Hematopoietic multipotent progenitor cell (in vitro differentiated cells): Measurements from ENCODE around the gene FLNB. TPM values are rescaled to one million over a fixed set of nuclear protein-coding genes. Genes with fewer than 3 reads are reported as not detected.

Source experiments
- DNase-seq, 3 donors: peaks; one replicate each; pipeline ENCODE4 v3.0.0-alpha.2; 2011 to 2015; ENCODE audit warnings: low read depth in 2 of 3, low spot score in 2 of 3
- total RNA-seq: library from RNA; depleted of rRNA; stranded (reverse); fragments of >200 nt; gene quantifications from one replicate; pipeline ENCODE4 v1.2.3, GENCODE V29; 2012

Gene FLNB
- total RNA-seq, 1 donor, result 158 TPM

DNA sequence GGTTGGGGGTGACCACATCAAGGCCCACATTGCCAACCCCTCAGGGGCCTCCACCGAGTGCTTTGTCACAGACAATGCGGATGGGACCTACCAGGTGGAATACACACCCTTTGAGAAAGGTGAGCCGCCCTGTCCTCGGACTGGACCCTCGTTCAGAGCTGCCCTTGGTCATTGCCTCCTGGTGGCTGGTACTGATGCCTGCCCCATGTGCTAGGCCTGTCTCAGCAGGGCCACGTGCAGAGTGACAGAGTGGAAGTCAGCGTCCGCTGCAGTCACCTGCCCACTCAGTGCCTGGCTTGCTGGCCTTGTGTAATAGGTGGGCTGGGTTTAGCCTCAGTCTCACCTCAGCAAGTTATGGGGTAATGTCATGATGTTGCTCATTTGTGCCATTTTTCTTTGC lies 116.2 kb downstream of the FLNB start:
- no peak for DNase-seq

- no peak for DNase-seq
Observed at GRCh38 chr3:58129041-58129770, 121.0 kb downstream of the FLNB start.

GRCh38 chr3:58130591-58130990 lies 122.4 kb downstream of the FLNB start:
- DNase-seq, result no peak

- DNase-seq, result no peak
Observed at GRCh38 chr3:58131101-58131825, 123.0 kb downstream of the FLNB start.

DNA sequence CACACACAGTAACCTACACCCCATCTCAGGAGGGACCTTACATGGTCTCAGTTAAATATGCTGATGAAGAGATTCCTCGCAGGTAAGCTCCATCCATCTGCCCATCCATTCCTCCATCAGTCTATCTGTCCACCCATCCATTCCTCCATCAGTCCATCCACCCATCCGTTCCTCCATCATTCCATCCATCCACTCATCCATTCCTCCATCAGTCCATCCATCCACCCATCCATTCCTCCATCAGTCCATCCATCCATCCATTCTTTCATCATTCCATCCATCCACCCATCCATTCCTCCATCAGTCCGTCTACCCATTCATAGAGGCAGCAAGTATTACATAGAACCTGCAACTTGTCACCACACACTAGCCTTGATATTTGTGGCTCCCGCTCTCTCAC lies 124.6 kb downstream of the FLNB start:
- DNase-seq, result no peak

GRCh38 chr3:58134468-58134867 lies 126.2 kb downstream of the FLNB start:
- no peak for DNase-seq

DNA sequence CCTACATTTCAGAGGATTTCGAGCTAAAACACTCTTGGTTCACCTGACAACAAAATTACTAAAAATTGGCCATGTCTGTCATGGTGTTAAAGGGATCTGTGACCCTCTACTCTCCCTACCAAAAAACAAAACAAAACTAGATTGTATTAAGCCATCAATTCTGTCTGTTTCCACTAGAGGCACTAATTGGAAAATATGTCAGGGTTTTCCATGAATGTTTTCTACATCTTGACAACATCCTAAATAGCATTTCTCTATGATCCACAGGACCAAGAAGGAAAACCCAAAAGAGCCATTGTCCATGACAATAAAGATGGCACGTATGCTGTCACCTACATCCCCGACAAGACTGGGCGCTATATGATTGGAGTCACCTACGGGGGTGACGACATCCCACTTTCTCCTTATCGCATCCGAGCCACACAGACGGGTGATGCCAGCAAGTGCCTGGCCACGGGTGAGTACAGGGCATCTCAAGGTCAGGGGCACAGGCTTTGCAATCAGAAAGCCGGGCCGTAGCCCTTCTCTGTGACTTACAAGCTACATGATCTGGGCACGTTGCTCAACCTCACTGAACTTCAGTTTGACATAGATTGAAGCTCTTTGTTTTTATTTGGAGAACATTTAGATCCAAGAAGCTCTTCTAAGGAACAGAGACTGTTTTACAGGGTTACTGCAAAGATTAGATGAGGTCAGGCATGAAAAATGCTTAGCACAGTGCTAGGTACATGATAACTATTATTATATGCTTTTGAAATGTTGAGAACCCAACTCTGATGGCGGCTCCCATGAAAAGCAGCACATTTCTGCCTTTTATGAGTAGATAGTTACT lies 127.7 kb downstream of the FLNB start:
- no peak for DNase-seq

- no peak for DNase-seq
Observed at GRCh38 chr3:58137306-58137705, 129.1 kb downstream of the FLNB start.

DNA sequence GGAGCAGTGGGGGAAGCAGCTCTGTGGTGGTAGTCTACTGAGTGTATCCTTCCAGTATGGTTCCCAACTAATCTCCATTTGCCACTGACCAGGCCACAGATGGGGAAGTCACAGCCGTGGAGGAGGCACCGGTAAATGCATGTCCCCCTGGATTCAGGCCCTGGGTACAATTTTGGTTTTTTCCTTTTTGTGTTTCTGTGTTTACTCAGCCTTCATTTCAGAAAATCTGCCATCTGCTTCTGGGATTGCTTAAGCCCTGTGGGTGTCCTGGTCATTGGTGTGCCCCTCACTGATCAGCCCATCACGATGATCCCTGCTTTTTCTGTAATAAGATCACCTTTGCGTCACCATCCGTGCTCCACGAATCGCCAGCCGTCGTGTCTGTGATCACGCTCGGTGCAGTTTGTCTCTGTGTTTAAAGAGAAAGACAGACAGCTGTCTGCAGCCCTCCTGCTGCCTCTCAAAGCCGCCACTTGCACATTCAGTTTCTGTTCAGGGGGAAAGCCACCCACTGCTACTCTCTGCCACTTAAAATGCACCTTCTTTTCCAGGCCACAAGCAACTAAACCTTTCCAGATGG lies 133.6 kb downstream of the FLNB start:
- no peak for DNase-seq

- no peak for DNase-seq
Observed at GRCh38 chr3:58143417-58144055, 135.3 kb downstream of the FLNB start.

DNA sequence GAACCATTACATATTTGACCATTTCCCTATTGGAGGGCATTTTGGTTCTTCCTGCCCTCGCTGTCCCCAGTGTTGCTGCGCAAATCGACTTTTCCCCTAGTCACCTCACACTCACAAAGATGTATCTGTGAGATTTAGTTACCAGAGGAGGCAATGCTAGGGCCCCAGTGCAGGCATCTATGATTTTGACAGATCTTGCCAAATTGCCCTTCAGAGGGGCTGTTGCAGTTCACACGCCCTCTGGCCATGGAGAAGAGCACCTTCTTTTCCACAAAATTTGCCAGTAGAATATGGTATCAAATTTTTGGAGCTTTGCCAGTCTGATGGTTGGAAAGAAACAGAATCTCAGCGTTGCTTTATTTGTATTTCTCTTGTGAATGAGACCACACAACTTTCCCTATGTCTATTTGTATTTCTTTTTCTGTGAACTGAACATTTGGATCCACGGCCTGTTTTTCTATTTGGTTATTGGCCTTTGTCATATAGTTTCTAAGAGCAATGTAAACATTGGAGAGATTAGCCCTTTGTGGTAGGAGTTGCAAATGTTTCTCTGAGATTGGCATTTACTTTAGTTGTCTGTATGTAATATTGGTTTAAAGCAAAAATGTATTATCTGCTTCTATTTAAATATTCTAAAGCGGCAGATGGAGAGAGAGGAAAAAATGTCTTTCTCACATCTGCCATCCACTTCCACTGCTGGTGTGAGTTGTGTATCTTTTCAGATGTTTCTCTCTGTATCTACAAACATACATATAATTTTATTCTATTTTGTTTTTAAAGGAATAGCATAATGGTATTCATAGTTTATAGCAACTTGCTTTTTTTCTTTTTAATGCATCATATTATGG lies 136.5 kb downstream of the FLNB start:
- DNase-seq, result no peak

GRCh38 chr3:58148049-58148448 lies 139.8 kb downstream of the FLNB start:
- DNase-seq, result no peak

DNA sequence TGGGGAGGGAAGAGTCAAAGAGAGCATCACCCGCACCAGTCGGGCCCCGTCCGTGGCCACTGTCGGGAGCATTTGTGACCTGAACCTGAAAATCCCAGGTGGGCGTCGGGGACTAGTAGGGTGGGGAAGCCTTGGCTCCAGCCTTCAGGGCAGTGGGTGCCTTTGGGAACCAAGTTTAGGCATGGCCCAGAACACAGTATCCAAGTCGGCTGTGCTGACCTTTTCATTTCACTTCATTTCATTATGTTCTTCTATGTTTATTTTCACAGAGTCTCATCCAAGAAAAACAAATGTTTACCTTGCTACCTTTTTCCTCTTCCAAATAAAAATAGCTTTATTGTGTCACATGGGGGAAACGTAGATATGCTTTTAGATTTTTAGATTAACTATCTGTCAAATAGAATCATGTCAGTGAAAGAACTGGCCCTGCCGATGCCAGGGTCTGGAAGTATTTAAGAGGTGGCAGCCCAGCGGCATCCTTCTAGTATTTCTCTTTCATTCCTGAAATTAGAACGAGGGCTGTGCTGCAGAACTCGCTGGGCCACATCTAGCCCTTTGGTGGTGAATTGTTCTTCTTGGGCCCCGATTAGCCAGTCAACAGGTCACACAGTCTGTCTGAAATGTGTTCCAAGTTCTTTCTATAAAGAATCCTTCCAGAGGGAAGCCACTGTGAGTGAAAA lies 142.0 kb downstream of the FLNB start:
- no peak for DNase-seq

- DNase-seq, result no peak
Observed at GRCh38 chr3:58150810-58151199, 142.6 kb downstream of the FLNB start.

- no peak for DNase-seq
Observed at GRCh38 chr3:58151637-58152036, 143.4 kb downstream of the FLNB start.

- no peak for DNase-seq
Observed at GRCh38 chr3:58152225-58153015, 144.2 kb downstream of the FLNB start.

DNA sequence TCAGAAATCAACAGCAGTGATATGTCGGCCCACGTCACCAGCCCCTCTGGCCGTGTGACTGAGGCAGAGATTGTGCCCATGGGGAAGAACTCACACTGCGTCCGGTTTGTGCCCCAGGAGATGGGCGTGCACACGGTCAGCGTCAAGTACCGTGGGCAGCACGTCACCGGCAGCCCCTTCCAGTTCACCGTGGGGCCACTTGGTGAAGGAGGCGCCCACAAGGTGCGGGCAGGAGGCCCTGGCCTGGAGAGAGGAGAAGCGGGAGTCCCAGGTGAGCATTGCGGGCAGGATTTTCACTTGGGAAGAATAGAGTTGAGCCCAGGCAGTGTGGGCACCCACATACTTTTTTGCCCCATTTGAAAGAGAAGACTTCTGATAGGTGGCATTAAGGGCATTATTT lies 145.1 kb downstream of the FLNB start:
- no peak for DNase-seq
